ENCODE results near the gene BCL2L15.

GRCh38 chr1:113913887-113914664, 26.7 kb upstream of the BCL2L15 start:
- TF ChIP-seq CTCF (IDR thresholded peaks at IDR 0.05; ENCODE audit: low read length) (no peak), EZH2 (optimal IDR thresholded peaks at IDR 0.05; ENCODE audit: low read depth, low read length) (no peak), EZH2phosphoT487 (IDR thresholded peaks at IDR 0.05; ENCODE audit: low read length) (no peak)

Data from MM.1S (cell line).